Mucosa of descending colon (tissue), 3 donors: ENCODE measurements around the gene ABHD2. TPM values are rescaled to one million over a fixed set of nuclear protein-coding genes. Genes with fewer than 3 reads are reported as not detected.

Source experiments
- ATAC-seq: fragments of 200-7000 bp; cut with Tn5 transposase; one replicate; pipeline ENCODE4 v1.9.1; 2020; ENCODE audit warnings: mild to moderate bottlenecking, moderate library complexity
- DNase-seq, 3 donors: peaks; one replicate each; pipeline ENCODE4 v3.0.0-alpha.2; 2020
- H3K36me3 ChIP-seq: fragments of 200-600 bp; one replicate; pipeline ENCODE4 v1.8.0; 2021; ENCODE audit warnings: low read depth, mild to moderate bottlenecking
- H3K4me1 ChIP-seq: fragments of 200-600 bp; one replicate; pipeline ENCODE4 v1.8.0; 2021; ENCODE audit warnings: low read depth, mild to moderate bottlenecking
- H3K4me3 ChIP-seq: fragments of 200-600 bp; one replicate; pipeline ENCODE4 v1.8.0; 2021; ENCODE audit warnings: mild to moderate bottlenecking
- H3K9me3 ChIP-seq: fragments of 200-600 bp; one replicate; pipeline ENCODE4 v1.8.0; 2021; ENCODE audit warnings: mild to moderate bottlenecking
- intact Hi-C, 2 donors: fragments of 100-400 bp; cut with DNase I in 1 of 2; cut with micrococcal nuclease in 1 of 2; formaldehyde crosslinking; loops; one replicate each; pipeline versions ENCODE4 v1.11.0 to v1.11.1; 2022; cut with DNase I, micrococcal nuclease
- total RNA-seq, 3 donors: library from RNA; stranded (reverse); fragmentation: NEBNext Ultra II Directional in 2 of 3; extraction: Animal tissue kit (Norgen Biotek cat#: 25700) in 2 of 3; gene quantifications; one replicate each; pipeline versions ENCODE4 v1.2.1 to v1.2.4, GENCODE V29; 2021 to 2023
- TF ChIP-seq, protein P1 (sequence below): fragments of 200-600 bp; IDR thresholded peaks from one replicate; pipeline ENCODE4 v1.8.0; 2022; ENCODE audit warnings: antibody characterized with exemption, mild to moderate bottlenecking
- donor health status: DM: no; HTN: no; CAD: no; lungs with moderate emphysema.
- donor health status: DM: no; HTN: no; CAD: no.
- donor health status: DM: no; HTN: yes; CAD: no.

Gene ABHD2
- total RNA-seq, 3 donors from 2014 or later = 82.2 to 156 (median 92.7) TPM

DNA sequence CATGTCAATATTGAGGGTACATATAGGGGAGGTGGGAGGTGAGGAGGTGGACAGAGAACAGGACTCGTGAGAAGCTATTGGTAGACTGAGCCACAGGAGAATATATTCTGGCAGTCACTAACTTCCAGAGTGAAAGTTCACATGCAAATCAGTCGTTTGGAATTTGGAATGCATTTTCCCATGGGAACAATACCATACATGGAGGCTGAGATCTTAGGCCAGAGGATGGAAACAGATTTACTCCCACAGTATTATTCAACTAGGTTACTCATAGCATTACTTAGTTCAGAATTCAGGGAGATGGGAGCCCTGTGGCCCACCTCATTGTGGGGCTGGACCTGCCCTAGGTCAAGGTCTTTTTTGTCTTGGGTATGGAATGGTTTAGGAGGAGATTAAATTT is 36.4 kb upstream of the ABHD2 start:
- Histone ChIP-seq H3K4me1 (no peaks in the 10 kb centered on the region), H3K4me3 (no peak overlapping the region), H3K9me3 (no peaks in the 10 kb centered on the region), H3K36me3 (no peaks in the 10 kb centered on the region)
- intact Hi-C loops = loop anchor here in 1 of 2 donors (10.0 kb wide), 1 partner anchor 83 kb away; no protein-coding TSS in a partner anchor
- TF ChIP-seq, protein P1, sequence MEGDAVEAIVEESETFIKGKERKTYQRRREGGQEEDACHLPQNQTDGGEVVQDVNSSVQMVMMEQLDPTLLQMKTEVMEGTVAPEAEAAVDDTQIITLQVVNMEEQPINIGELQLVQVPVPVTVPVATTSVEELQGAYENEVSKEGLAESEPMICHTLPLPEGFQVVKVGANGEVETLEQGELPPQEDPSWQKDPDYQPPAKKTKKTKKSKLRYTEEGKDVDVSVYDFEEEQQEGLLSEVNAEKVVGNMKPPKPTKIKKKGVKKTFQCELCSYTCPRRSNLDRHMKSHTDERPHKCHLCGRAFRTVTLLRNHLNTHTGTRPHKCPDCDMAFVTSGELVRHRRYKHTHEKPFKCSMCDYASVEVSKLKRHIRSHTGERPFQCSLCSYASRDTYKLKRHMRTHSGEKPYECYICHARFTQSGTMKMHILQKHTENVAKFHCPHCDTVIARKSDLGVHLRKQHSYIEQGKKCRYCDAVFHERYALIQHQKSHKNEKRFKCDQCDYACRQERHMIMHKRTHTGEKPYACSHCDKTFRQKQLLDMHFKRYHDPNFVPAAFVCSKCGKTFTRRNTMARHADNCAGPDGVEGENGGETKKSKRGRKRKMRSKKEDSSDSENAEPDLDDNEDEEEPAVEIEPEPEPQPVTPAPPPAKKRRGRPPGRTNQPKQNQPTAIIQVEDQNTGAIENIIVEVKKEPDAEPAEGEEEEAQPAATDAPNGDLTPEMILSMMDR = no peak
- ATAC-seq = no peak
- DNase-seq = no peak

DNA sequence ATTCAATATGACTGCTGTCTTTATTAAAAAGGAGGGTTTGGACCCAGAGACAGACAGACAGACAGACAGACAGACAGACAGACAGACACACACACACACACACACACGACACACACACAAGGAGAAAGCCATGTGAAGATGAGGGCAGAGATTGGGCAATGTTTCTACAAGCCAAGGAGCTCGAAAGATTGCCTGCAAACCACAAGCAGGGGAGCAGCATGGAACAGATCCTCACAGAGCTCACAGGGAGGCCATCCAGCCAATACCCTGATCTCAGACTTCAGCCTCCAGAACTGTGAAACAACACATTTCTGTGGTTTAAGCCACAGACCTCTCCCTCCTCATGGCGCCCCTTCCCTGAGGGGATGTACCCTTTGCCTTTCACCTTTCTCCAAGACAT is 35.8 kb upstream of the ABHD2 start:
- no peak for ATAC-seq
- TF ChIP-seq, protein P1 = no peak
- no peak overlapping the region for H3K4me3 ChIP-seq
- H3K36me3 ChIP-seq = no peaks in the 10 kb centered on the region
- no peaks in the 10 kb centered on the region for H3K9me3 ChIP-seq
- H3K4me1 ChIP-seq = no peaks in the 10 kb centered on the region
- intact Hi-C loops = loop anchor here in 1 of 2 donors (10.0 kb wide), 1 partner anchor 82 kb away; no protein-coding TSS in a partner anchor
- DNase-seq = no peak

DNA sequence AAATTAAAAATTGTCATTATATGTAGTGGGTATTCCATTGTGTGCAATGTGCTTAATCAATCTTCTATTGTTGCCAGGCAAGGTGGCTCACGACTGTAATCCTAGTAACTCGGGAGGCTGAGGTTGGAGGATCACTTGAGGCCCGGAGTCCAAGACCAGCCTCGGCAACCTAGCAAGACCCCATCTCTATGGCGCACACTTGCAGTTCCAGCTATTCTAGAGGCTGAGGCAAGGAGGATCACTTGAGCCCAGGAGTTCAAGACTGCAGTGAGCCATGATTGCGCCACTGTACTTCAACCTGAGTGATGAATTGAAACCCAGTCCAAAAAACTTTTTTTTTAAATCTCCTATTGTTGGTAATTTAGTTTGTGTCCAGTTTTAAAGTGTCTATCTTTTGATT is 33.4 kb upstream of the ABHD2 start:
- intact Hi-C loops = loop anchor here (5.0 to 10.0 kb wide), 4 partner anchors 72 to 122 kb away; no protein-coding TSS in a partner anchor
- DNase-seq = no peak
- H3K36me3 ChIP-seq = no peaks in the 10 kb centered on the region
- TF ChIP-seq, protein P1 = no peak
- no peak for ATAC-seq
- H3K4me1 ChIP-seq = no peaks in the 10 kb centered on the region
- no peaks in the 10 kb centered on the region for H3K9me3 ChIP-seq
- H3K4me3 ChIP-seq = no peak overlapping the region

DNA sequence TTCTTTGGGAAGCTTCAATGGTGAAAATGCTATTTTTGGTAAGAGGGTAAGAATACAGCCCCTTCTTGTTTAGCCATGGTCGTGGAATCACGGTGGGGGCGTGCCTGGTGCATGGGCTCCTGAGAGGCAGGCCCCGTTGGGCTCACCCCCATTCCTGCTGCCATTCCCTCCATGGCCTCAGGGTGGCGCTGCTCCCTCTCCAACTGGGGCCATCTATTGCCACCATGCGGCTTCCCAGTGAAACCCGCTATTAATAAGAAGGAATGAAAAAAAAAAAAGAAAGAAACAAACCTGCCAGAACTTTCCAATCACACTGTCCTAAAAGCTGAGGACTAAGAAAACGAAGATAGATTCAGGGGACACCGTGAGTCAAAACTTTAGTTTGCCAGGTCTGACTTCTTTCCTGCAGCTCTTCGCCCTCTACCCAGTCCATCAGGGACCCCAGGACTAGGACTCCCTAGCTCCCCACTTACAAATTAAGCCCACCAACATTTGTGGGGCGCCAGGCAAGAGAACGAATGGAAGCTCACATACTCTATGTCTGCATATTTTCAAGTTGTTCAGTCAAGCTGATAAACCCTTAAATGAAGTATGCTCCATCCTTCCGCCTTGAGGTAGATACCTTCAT is 30.6 kb upstream of the ABHD2 start:
- peak; percentile 79 to 90 (median 87) for DNase-seq
- Histone ChIP-seq H3K4me3 (no peak overlapping the region), H3K4me1 (no peaks in the 10 kb centered on the region), H3K9me3 (no peaks in the 10 kb centered on the region), H3K36me3 (no peaks in the 10 kb centered on the region)
- TF ChIP-seq, protein P1 = peak; percentile 98
- peak; percentile 97 for ATAC-seq
- intact Hi-C loops = loop anchor here (5.0 to 10.0 kb wide), 4 partner anchors 70 to 120 kb away; no protein-coding TSS in a partner anchor

DNA sequence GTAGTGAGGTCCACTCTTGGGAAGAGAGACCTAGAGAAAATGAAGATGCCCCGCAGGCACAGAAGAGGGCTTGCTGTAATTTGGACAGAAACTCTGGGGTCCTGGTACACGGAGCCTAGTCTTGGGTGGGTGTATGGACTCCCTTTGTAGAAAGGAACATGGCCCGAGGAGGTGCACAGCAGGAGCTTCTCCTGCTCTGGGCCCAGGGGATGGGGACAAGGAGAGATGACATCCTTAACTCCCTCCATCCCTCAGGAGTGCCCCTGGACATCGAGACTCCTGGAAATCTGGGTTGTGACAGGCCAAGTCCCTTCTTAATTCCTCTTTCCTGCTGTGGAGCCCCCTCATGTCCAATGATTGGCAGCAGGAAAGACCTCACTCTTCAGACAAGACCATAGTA is 29.9 kb upstream of the ABHD2 start:
- Histone ChIP-seq H3K4me3 (no peak overlapping the region), H3K4me1 (no peaks in the 10 kb centered on the region), H3K9me3 (no peaks in the 10 kb centered on the region), H3K36me3 (no peaks in the 10 kb centered on the region)
- TF ChIP-seq, protein P1 = no peak
- DNase-seq (no peak), ATAC-seq (no peak)
- intact Hi-C loops = loop anchor here (5.0 to 10.0 kb wide), 4 partner anchors 69 to 119 kb away; no protein-coding TSS in a partner anchor
